Ovary (tissue), 3 donors: ENCODE data around the gene PPP1R13L.

ENCODE experiments used
- EP300 ChIP-seq: sonication (generic); formaldehyde crosslinking; IDR thresholded peaks from one replicate; pipeline ENCODE4 v1.6.1; 2017; ENCODE audit warnings: antibody characterized with exemption
- TF ChIP-seq, protein P1 (sequence below), 3 donors: fragments of 450-650 bp in 2 of 3; fragments of 200-600 bp in 1 of 3; IDR thresholded peaks; one replicate each; pipeline versions ENCODE4 v1.5.1 to v1.8.0; 2016 to 2022; ENCODE audit warnings: antibody characterized with exemption in 3 of 3, mild to moderate bottlenecking in 1 of 3
- donor health status: DM: no; HTN: no; CAD: no.

DNA sequence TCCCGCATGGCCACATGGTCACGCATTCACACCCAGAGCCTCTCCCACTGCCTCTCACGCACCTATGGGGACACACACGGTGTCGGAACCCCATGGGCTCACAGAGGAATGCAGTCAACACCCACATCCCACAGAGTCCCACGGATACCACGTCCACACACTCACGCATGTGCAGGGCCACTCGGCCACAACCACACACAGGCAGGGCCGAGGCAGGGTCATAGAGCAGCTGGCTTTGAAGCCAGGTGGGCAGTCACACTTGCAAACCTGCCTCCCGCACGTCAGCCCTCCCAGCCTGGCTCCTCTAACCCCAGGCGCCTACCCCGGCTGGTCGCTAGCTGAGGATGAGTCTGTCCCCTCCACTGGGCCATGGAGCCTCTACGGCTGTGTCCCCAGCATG, 42.6 kb downstream of the PPP1R13L start:
- TF ChIP-seq EP300: no peak
- TF ChIP-seq, protein P1, sequence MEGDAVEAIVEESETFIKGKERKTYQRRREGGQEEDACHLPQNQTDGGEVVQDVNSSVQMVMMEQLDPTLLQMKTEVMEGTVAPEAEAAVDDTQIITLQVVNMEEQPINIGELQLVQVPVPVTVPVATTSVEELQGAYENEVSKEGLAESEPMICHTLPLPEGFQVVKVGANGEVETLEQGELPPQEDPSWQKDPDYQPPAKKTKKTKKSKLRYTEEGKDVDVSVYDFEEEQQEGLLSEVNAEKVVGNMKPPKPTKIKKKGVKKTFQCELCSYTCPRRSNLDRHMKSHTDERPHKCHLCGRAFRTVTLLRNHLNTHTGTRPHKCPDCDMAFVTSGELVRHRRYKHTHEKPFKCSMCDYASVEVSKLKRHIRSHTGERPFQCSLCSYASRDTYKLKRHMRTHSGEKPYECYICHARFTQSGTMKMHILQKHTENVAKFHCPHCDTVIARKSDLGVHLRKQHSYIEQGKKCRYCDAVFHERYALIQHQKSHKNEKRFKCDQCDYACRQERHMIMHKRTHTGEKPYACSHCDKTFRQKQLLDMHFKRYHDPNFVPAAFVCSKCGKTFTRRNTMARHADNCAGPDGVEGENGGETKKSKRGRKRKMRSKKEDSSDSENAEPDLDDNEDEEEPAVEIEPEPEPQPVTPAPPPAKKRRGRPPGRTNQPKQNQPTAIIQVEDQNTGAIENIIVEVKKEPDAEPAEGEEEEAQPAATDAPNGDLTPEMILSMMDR (IDR thresholded peaks at IDR 0.05): no peak
